Subcutaneous adipose tissue (tissue), 4 donors: ENCODE results near the gene ZBTB46. TPM values are rescaled to one million over a fixed set of nuclear protein-coding genes. Genes with fewer than 3 reads are reported as not detected.

Experiments used
- total RNA-seq, 4 donors: library from RNA; depleted of rRNA; stranded (reverse); fragments of >200 nt; gene quantifications; one replicate each; pipeline ENCODE4 v1.1.0, GENCODE V29; 2016
- TF ChIP-seq, protein P1 (sequence below): fragments of 450-650 bp; IDR thresholded peaks from one replicate; pipeline ENCODE4 v1.5.1; 2016; ENCODE audit warnings: low read depth, mild to moderate bottlenecking, control low read depth, antibody characterized with exemption, moderate library complexity

ZBTB46 gene
- total RNA-seq, 4 donors from 2014 or later = 5.7 to 45.2 (median 7.4) TPM

- TF ChIP-seq, protein P1, sequence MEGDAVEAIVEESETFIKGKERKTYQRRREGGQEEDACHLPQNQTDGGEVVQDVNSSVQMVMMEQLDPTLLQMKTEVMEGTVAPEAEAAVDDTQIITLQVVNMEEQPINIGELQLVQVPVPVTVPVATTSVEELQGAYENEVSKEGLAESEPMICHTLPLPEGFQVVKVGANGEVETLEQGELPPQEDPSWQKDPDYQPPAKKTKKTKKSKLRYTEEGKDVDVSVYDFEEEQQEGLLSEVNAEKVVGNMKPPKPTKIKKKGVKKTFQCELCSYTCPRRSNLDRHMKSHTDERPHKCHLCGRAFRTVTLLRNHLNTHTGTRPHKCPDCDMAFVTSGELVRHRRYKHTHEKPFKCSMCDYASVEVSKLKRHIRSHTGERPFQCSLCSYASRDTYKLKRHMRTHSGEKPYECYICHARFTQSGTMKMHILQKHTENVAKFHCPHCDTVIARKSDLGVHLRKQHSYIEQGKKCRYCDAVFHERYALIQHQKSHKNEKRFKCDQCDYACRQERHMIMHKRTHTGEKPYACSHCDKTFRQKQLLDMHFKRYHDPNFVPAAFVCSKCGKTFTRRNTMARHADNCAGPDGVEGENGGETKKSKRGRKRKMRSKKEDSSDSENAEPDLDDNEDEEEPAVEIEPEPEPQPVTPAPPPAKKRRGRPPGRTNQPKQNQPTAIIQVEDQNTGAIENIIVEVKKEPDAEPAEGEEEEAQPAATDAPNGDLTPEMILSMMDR = no peak
Measured at GRCh38 chr20:63744574-63745423, 86.3 kb downstream of the ZBTB46 start.

GRCh38 chr20:63744158-63744557 lies 86.9 kb downstream of the ZBTB46 start:
- TF ChIP-seq, protein P1 = no peak

DNA sequence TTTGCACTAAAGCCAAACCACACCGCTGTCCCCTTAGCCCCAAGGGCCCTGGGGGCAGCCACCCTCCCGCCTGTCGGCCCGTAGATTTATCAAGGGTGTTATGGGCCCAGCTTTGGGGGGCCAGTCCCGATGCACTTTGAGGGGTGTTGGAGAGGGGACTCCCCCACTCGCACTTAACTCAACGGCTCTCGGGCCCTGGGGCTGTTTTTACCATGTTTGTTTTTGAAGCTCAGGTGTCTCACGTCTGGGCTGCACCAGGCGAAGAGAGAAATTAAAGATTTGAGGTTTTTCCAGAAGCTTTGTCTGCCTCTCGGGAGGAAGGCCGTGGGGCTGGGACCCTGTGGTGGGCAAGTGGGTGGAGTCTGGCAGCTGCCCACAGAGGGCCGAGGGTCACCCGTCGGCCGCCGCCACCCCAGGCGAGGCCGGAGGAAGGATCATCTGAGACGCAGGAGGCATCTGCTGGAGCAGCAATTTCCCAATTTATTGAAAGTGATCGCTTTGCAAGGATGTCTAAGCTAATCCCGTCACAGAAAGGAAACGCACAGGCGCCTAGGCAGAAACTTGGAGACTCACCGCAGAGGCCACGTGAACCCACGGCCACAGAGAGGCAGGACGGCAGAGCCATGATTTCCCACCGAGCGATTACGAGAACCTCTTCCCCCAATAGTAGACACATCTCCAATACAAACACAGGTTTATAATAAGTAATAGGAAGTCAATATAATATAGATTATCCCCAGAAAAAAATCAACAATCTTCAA lies 87.7 kb downstream of the ZBTB46 start:
- TF ChIP-seq, protein P1 = no peak

GRCh38 chr20:63742381-63743024 lies 88.6 kb downstream of the ZBTB46 start:
- TF ChIP-seq, protein P1 = no peak

DNA sequence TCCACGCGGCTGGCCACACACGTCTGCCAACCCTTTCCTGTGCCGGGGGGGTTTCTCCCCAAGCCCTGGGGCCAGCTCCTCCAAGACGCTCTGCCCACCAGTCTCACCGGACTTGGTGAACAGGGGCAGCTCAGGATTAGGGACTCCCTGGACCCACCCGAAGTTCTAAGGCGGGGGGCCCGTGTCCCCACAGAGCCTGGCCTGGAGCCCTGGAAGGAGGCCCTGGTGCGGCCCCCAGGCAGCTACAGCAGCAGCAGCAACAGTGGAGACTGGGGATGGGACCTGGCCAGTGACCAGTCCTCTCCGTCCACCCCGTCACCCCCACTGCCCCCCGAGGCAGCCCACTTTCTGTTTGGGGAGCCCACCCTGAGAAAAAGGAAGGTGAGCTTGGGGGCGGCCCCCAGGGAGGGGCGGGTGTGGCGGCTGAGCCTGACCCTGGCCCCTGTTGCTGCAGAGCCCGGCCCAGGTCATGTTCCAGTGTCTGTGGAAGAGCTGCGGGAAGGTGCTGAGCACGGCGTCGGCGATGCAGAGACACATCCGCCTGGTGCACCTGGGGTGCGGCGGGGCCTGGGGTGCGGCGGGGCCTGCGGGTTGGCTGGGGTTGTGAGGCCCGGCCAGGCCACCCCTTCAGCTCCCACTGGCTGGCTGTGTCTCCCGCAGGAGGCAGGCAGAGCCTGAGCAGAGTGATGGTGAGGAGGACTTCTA lies 89.2 kb downstream of the ZBTB46 start:
- TF ChIP-seq, protein P1 = no peak

GRCh38 chr20:63741354-63741675 lies 89.7 kb downstream of the ZBTB46 start:
- TF ChIP-seq, protein P1 = no peak
